Memory B cell (primary cell): ENCODE data around the gene FOXP1.

Experiments used
- ATAC-seq: fragments of 150-1000 bp; cut with Tn5 transposase; 2 replicates; pipeline ENCODE4 v1.10.0; 2021; ENCODE audit warnings: low read depth, mild to moderate bottlenecking, moderate library complexity
- DNase-seq, 2 donors: peaks; one replicate each; pipeline ENCODE4 v3.0.0; 2022; ENCODE audit warnings: low spot score in 2 of 2
- H3K27ac Mint-ChIP-seq: one replicate; pipeline ENCODE4 v1.8.0; 2022; ENCODE audit warnings: mild to moderate bottlenecking, moderate library complexity, mixed read lengths
- H3K27me3 Mint-ChIP-seq: one replicate; pipeline ENCODE4 v1.8.0; 2022; ENCODE audit warnings: mixed read lengths
- H3K36me3 Mint-ChIP-seq: one replicate; pipeline ENCODE4 v1.8.0; 2022; ENCODE audit warnings: mild to moderate bottlenecking, mixed read lengths
- H3K4me1 Mint-ChIP-seq: one replicate; pipeline ENCODE4 v1.8.0; 2022; ENCODE audit warnings: mixed read lengths
- H3K4me3 Mint-ChIP-seq: one replicate; pipeline ENCODE4 v1.8.0; 2022; ENCODE audit warnings: mild to moderate bottlenecking, moderate library complexity, mixed read lengths
- H3K9me3 Mint-ChIP-seq: one replicate; pipeline ENCODE4 v1.8.0; 2022; ENCODE audit warnings: mixed read lengths

FOXP1 gene

DNA sequence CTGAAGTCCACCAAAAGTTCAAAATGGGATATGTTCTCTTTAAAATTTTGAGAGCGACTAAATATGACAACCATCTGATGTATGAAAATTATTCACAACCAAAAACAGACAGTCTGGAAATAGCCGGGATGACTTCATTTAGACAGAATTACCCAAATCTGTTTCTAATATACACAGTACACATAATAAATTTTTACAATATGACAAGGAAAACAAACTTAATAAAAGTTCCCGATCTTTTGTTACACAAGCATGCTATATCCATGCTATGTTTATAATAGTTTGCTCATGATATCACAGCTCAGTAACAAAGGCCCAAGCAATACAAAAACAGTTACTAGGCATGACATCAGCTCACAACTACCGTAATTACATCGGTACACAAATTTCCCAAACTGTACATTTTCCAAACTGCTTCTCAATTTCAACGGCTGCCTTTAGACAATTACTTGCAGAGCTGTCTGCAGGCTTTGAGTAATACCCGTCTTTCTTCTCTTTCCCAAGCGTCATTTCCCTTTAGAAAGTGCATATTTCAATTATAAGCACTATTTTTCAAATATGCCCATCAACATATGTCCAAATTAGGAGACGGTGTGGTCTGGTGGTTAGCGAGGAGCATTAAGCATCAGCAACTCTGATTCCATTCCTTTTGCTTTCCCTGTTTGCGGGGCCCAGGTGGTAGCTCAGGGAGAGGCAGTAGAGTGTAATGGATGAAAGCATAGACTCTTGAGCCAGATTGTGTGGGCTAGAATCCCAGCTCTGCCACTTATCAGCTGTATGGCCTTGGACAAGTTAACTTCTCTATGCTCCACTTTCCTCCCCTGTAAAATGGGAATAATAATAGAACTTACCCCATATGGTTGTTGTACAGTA lies 481.2 kb downstream of the FOXP1 start:
- H3K36me3 Mint-ChIP-seq = peaks cover 20% of the 10 kb centered on the region
- peak overlapping the region; percentile 86 for H3K27ac Mint-ChIP-seq
- no peaks in the 10 kb centered on the region for H3K27me3 Mint-ChIP-seq
- no peaks in the 10 kb centered on the region for H3K9me3 Mint-ChIP-seq
- H3K4me3 Mint-ChIP-seq = peak overlapping the region; percentile 51
- ATAC-seq (peak; percentile 19), DNase-seq (no peak)
- H3K4me1 Mint-ChIP-seq = peaks cover 54% of the 10 kb centered on the region

DNA sequence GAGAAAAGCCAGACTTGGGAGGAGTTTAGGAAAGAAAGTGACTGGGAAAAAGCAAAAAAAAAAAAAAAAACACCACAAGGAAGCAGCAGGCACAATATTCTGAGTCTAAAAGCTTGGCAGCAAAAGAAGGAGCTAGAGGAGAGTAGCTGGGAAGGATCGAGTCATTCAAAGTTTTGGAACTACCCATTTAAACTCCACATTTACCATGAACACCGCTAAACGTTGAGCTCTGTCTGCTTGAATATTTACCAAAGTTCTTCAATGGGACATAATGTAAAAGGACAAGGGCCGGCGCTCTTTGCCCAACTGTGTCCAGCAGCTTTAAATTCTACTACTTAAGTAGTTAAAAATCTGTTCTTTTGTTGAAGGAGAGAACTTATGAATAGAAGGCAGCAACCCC lies 481.9 kb downstream of the FOXP1 start:
- peak overlapping the region; percentile 52 for H3K4me3 Mint-ChIP-seq
- no peak for ATAC-seq
- H3K36me3 Mint-ChIP-seq = peaks cover 21% of the 10 kb centered on the region
- H3K27me3 Mint-ChIP-seq = no peaks in the 10 kb centered on the region
- no peaks in the 10 kb centered on the region for H3K9me3 Mint-ChIP-seq
- H3K27ac Mint-ChIP-seq = peak overlapping the region; percentile 86
- DNase-seq = no peak
- peaks cover 54% of the 10 kb centered on the region for H3K4me1 Mint-ChIP-seq

- DNase-seq (no peak), ATAC-seq (peak; percentile 25)
- Mint-ChIP-seq H3K27me3 (no peaks in the 10 kb centered on the region), H3K27ac (peak overlapping the region; percentile 86), H3K36me3 (peaks cover 21% of the 10 kb centered on the region), H3K4me3 (peak overlapping the region; percentile 52), H3K4me1 (peaks cover 58% of the 10 kb centered on the region), H3K9me3 (no peaks in the 10 kb centered on the region)
Observed at GRCh38 chr3:71101014-71101413, 482.5 kb downstream of the FOXP1 start.

DNA sequence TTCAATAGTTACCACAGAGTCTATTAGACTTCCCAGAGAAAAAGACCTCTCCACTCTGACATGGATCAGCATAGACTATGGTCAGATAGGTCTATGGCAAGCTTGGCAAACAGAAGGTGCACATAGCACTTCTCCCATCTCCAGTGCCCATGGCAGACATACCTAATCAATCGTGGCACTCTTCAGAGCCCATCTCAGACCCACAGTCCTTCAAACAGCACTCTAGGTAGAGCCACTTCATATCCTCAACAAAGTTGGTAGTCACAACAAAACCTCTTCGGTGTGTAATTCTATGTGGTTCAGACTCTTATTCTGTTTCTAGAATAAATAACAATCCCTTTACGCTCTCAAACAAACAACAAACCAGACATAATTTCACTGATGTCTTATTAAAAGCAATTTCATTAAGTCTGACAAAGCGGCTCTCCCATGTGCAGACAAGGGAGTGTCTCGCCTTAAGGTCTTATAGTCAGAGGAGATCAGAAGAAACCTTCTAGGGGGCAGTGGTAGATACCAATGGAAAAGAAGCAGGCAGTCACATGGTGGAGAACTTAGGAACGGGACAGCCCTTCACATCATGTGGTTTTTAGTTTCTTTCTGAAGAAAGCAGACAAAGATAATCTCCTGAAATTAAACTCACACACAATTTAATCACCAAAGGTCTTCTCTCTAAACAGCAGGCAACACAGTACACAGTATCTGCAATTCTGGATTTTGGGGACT lies 483.4 kb downstream of the FOXP1 start:
- peak overlapping the region; percentile 52 for H3K4me3 Mint-ChIP-seq
- H3K4me1 Mint-ChIP-seq = peaks cover 53% of the 10 kb centered on the region
- H3K9me3 Mint-ChIP-seq = no peaks in the 10 kb centered on the region
- peak; percentile 62 for ATAC-seq
- peaks cover 20% of the 10 kb centered on the region for H3K36me3 Mint-ChIP-seq
- H3K27ac Mint-ChIP-seq = peak overlapping the region; percentile 86
- no peaks in the 10 kb centered on the region for H3K27me3 Mint-ChIP-seq
- no peak for DNase-seq

- Mint-ChIP-seq H3K4me3 (no peak overlapping the region), H3K27me3 (no peaks in the 10 kb centered on the region), H3K27ac (peak overlapping the region; percentile 70), H3K4me1 (peaks cover 47% of the 10 kb centered on the region), H3K9me3 (no peaks in the 10 kb centered on the region), H3K36me3 (peaks cover 25% of the 10 kb centered on the region)
- ATAC-seq = no peak
- DNase-seq = no peak
Observed at GRCh38 chr3:71097557-71097956, 486.0 kb downstream of the FOXP1 start.

DNA sequence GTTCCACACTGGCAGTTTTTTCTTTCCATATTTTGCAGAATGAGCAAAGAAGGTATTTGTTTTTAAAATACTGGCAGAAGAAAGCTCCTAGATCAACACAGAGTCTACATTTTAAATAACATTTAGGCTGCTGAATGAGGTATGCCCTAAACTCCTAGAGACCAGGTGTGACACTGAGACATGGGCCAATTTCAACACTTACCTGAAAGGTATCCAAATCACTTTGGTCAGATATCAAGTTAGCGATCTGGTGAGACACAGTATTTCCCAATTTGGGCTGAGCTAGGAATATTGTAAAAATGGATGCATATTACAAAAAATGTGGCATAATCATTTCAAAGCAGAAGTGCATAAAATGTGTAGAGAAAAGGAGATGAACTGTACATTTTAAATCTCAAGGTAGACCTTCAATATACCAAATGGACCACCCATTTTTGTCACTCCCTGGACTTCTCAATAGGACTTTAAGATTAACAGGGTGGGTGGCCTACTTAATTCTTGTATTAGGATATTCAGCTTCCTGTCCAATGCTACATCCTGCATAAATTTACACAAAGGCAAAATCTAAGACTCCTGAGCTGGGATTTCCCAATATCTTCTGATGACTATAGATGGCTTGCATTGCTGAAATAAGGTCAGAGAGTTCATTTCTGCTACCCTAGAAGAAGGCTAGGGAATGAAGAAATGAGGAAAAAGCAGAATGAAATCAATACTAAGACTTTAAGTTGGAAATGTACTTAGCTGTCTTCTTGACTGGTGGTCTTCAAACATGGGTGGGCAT lies 487.8 kb downstream of the FOXP1 start:
- ATAC-seq (no peak), DNase-seq (no peak)
- H3K27ac Mint-ChIP-seq = peak overlapping the region; percentile 73
- no peaks in the 10 kb centered on the region for H3K9me3 Mint-ChIP-seq
- H3K4me3 Mint-ChIP-seq = no peak overlapping the region
- peaks cover 25% of the 10 kb centered on the region for H3K36me3 Mint-ChIP-seq
- no peaks in the 10 kb centered on the region for H3K27me3 Mint-ChIP-seq
- peaks cover 37% of the 10 kb centered on the region for H3K4me1 Mint-ChIP-seq

- Mint-ChIP-seq H3K36me3 (peaks cover 24% of the 10 kb centered on the region), H3K4me1 (peaks cover 36% of the 10 kb centered on the region), H3K4me3 (no peak overlapping the region), H3K27ac (peak overlapping the region; percentile 73), H3K27me3 (no peaks in the 10 kb centered on the region), H3K9me3 (no peaks in the 10 kb centered on the region)
- ATAC-seq (no peak), DNase-seq (no peak)
Observed at GRCh38 chr3:71094658-71095209, 488.8 kb downstream of the FOXP1 start.

- Mint-ChIP-seq H3K4me3 (no peak overlapping the region), H3K27me3 (no peaks in the 10 kb centered on the region), H3K27ac (peak overlapping the region; percentile 96), H3K36me3 (peaks cover 30% of the 10 kb centered on the region), H3K9me3 (no peaks in the 10 kb centered on the region), H3K4me1 (peaks cover 48% of the 10 kb centered on the region)
- ATAC-seq (no peak), DNase-seq (no peak)
Observed at GRCh38 chr3:71092665-71093064, 490.9 kb downstream of the FOXP1 start.

DNA sequence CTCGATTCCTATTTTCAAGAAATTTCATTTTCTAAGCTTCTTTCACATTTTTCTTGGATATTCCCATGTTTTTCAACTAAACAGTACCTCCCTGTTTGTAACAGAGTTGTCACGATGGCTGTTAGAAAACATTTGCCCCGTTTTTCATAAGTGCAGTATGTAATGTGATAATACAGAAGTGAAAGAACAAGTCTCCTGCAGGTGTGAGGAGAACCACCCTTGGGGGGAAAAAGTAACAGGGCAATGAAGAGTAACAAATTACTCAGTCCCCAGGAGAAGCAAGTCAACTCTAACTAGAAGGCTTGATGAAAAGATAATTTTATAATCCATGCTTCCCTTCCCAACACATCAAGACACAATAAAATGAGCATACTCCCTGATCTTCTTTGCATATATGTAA lies 493.3 kb downstream of the FOXP1 start:
- Mint-ChIP-seq H3K27me3 (no peaks in the 10 kb centered on the region), H3K36me3 (peaks cover 23% of the 10 kb centered on the region), H3K27ac (peak overlapping the region; percentile 96), H3K4me3 (peak overlapping the region; percentile 78), H3K4me1 (peaks cover 48% of the 10 kb centered on the region), H3K9me3 (no peaks in the 10 kb centered on the region)
- ATAC-seq = peak; percentile 55
- DNase-seq = peak in 1 of 2 donors; percentile 49

GRCh38 chr3:71089271-71089847 lies 494.2 kb downstream of the FOXP1 start:
- Mint-ChIP-seq H3K4me3 (peak overlapping the region; percentile 74), H3K27ac (peak overlapping the region; percentile 96), H3K27me3 (no peaks in the 10 kb centered on the region), H3K9me3 (no peaks in the 10 kb centered on the region), H3K4me1 (peaks cover 46% of the 10 kb centered on the region), H3K36me3 (peaks cover 21% of the 10 kb centered on the region)
- ATAC-seq (no peak), DNase-seq (no peak)

- no peak for ATAC-seq
Observed at GRCh38 chr3:71088742-71089141, 494.8 kb downstream of the FOXP1 start.

GRCh38 chr3:71088019-71088708 lies 495.4 kb downstream of the FOXP1 start:
- Mint-ChIP-seq H3K36me3 (peaks cover 28% of the 10 kb centered on the region), H3K9me3 (no peaks in the 10 kb centered on the region), H3K4me3 (peak overlapping the region; percentile 61), H3K27ac (peak overlapping the region; percentile 96), H3K27me3 (no peaks in the 10 kb centered on the region), H3K4me1 (peaks cover 52% of the 10 kb centered on the region)
- ATAC-seq (no peak), DNase-seq (peak in 1 of 2 donors; percentile 34)

More at GRCh38 chr3:71088742-71089141, 494.8 kb downstream of the FOXP1 start:
- peaks cover 49% of the 10 kb centered on the region for H3K4me1 Mint-ChIP-seq
- no peak for DNase-seq
- peaks cover 22% of the 10 kb centered on the region for H3K36me3 Mint-ChIP-seq
- H3K27ac Mint-ChIP-seq = peak overlapping the region; percentile 96
- peak overlapping the region; percentile 34 for H3K4me3 Mint-ChIP-seq
- no peaks in the 10 kb centered on the region for H3K27me3 Mint-ChIP-seq
- H3K9me3 Mint-ChIP-seq = no peaks in the 10 kb centered on the region
